GM23338 (cell line): ENCODE data around the gene IL22RA2. TPM values are rescaled to one million over a fixed set of nuclear protein-coding genes. Genes with fewer than 3 reads are reported as not detected.
A peak's percentile ranks its signal among the peaks of the same experiment; 100 is the strongest.

Source experiments
- ATAC-seq: fragments of 200-7000 bp; cut with Tn5 transposase; 3 replicates; pipeline ENCODE4 v1.9.1; 2020
- DNase-seq: peaks from one replicate; pipeline ENCODE4 v3.0.0-alpha.2; 2015; ENCODE audit warnings: low spot score
- H2AFZ ChIP-seq: fragments of 200-600 bp; sonication (generic); 2 replicates; pipeline ENCODE4 v1.8.0; 2016; ENCODE audit warnings: antibody characterized with exemption, mild to moderate bottlenecking, moderate library complexity
- H3F3A ChIP-seq: fragments of 200-600 bp; sonication (generic); replicated peaks from 2 replicates; pipeline ENCODE4 v1.8.0; 2017; ENCODE audit warnings: antibody characterized with exemption, mixed run types, low read depth
- H3K27ac ChIP-seq: fragments of 200-600 bp; sonication (generic); 2 replicates; pipeline ENCODE4 v1.6.1; 2016; ENCODE audit warnings: low read depth
- H3K27me3 ChIP-seq: fragments of 200-600 bp; sonication (generic); 2 replicates; pipeline ENCODE4 v1.8.0; 2016; ENCODE audit warnings: mild to moderate bottlenecking, mixed run types, moderate library complexity; ENCODE audit not compliant: insufficient read depth
- H3K36me3 ChIP-seq: fragments of 200-600 bp; sonication (generic); 2 replicates; pipeline ENCODE4 v1.8.0; 2016; ENCODE audit warnings: mild to moderate bottlenecking; ENCODE audit not compliant: insufficient read depth
- H3K4me1 ChIP-seq: fragments of 200-600 bp; sonication (generic); 2 replicates; pipeline ENCODE4 v1.8.0; 2016; ENCODE audit warnings: mild to moderate bottlenecking, moderate library complexity; ENCODE audit not compliant: insufficient read depth
- H3K4me2 ChIP-seq: fragments of 200-600 bp; sonication (generic); 2 replicates; pipeline ENCODE4 v1.7.1; 2017; ENCODE audit warnings: mixed run types
- H3K4me3 ChIP-seq: fragments of 200-600 bp; sonication (generic); 2 replicates; pipeline ENCODE4 v1.6.1; 2016; ENCODE audit warnings: mixed run types
- H3K79me2 ChIP-seq: fragments of 200-600 bp; sonication (generic); replicated peaks from 2 replicates; pipeline ENCODE4 v1.8.0; 2017; ENCODE audit warnings: mild to moderate bottlenecking; ENCODE audit not compliant: insufficient read depth
- H3K9me2 ChIP-seq: fragments of 200-600 bp; sonication (generic); 2 replicates; pipeline ENCODE4 v1.8.0; 2017; ENCODE audit not compliant: insufficient read depth
- H4K20me1 ChIP-seq: fragments of 200-600 bp; sonication (generic); replicated peaks from 2 replicates; pipeline ENCODE4 v1.8.0; 2017; ENCODE audit warnings: mild to moderate bottlenecking; ENCODE audit not compliant: insufficient read depth
- H3K27ac Mint-ChIP-seq: 2 replicates; pipeline ENCODE4 v1.8.0; 2020; ENCODE audit warnings: inconsistent platforms, mild to moderate bottlenecking, moderate library complexity, mixed read lengths
- H3K27me3 Mint-ChIP-seq: 3 replicates; pipeline ENCODE4 v1.8.0; 2022; ENCODE audit warnings: low read depth, mild to moderate bottlenecking, moderate library complexity, mixed read lengths, inconsistent platforms; ENCODE audit not compliant: insufficient read depth, poor library complexity
- H3K36me3 Mint-ChIP-seq: 3 replicates; pipeline ENCODE4 v1.8.0; 2021; ENCODE audit warnings: low read depth, mild to moderate bottlenecking, inconsistent platforms, moderate library complexity, mixed read lengths
- H3K4me1 Mint-ChIP-seq: 3 replicates; pipeline ENCODE4 v1.8.0; 2020; ENCODE audit warnings: mild to moderate bottlenecking, inconsistent platforms, mixed read lengths
- H3K4me3 Mint-ChIP-seq: 3 replicates; pipeline ENCODE4 v1.8.0; 2021; ENCODE audit warnings: moderate library complexity, mild to moderate bottlenecking, inconsistent platforms, mixed read lengths
- H3K9me3 Mint-ChIP-seq: 3 replicates; pipeline ENCODE4 v1.8.0; 2020; ENCODE audit warnings: moderate library complexity, mild to moderate bottlenecking, inconsistent platforms, mixed read lengths
- CTCF ChIP-seq, 2 experiments: fragments of 200-600 bp in 1 of 2; sonication (generic) in 1 of 2; conservative IDR thresholded peaks; 2 replicates each; pipeline versions ENCODE4 v1.5.1 to v1.6.1; 2016 to 2017; ENCODE audit warnings: antibody characterized with exemption in 2 of 2, low read depth in 2 of 2, mild to moderate bottlenecking in 2 of 2, moderate library complexity in 1 of 2
- ETS1 ChIP-seq: IDR thresholded peaks from 2 replicates; pipeline ENCODE4 v1.6.1; 2016; ENCODE audit warnings: antibody characterized with exemption
- EZH2 ChIP-seq: fragments of 200-600 bp; sonication (generic); IDR thresholded peaks from one replicate; pipeline ENCODE4 v1.8.0; 2017; ENCODE audit warnings: antibody characterized with exemption, mild to moderate bottlenecking, low read depth; ENCODE audit not compliant: unreplicated experiment
- EZH2phosphoT487 ChIP-seq: fragments of 200-600 bp; sonication (generic); IDR thresholded peaks from one replicate; pipeline ENCODE4 v1.8.1; 2018; ENCODE audit warnings: antibody characterized with exemption; ENCODE audit not compliant: unreplicated experiment
- JUNB ChIP-seq: IDR thresholded peaks from one replicate; pipeline ENCODE4 v1.6.1; 2016; ENCODE audit warnings: antibody characterized with exemption; ENCODE audit not compliant: unreplicated experiment
- NANOG ChIP-seq: IDR thresholded peaks from 2 replicates; pipeline ENCODE4 v1.6.1; 2016; ENCODE audit warnings: antibody characterized with exemption, borderline replicate concordance
- POLR2AphosphoS5 ChIP-seq: IDR thresholded peaks from 2 replicates; pipeline ENCODE4 v1.6.1; 2016; ENCODE audit warnings: antibody characterized with exemption, low read depth
- REST ChIP-seq: IDR thresholded peaks from one replicate; pipeline ENCODE4 v1.6.1; 2018; ENCODE audit warnings: antibody characterized with exemption; ENCODE audit not compliant: unreplicated experiment
- STAT1 ChIP-seq: IDR thresholded peaks from one replicate; pipeline ENCODE4 v1.6.1; 2016; ENCODE audit warnings: antibody characterized with exemption; ENCODE audit not compliant: unreplicated experiment
- ZNF114 ChIP-seq: fragments of 250-450 bp; sonication (Bioruptor Pico); IDR thresholded peaks from 2 replicates; pipeline ENCODE4 v1.5.0; 2020; ENCODE audit warnings: mild to moderate bottlenecking, moderate library complexity
- ZNF331 ChIP-seq: fragments of 250-450 bp; sonication (Bioruptor Pico); IDR thresholded peaks from 2 replicates; pipeline ENCODE4 v1.5.0; 2020; ENCODE audit warnings: low read depth, mild to moderate bottlenecking, moderate library complexity
- ZNF462 ChIP-seq: fragments of 250-450 bp; sonication (Bioruptor Pico); IDR thresholded peaks from 2 replicates; pipeline ENCODE4 v1.5.0; 2020; ENCODE audit warnings: mild to moderate bottlenecking, moderate library complexity
- polyA plus RNA-seq: library from polyadenylated mRNA; unstranded; fragments of >200 nt; fragmentation: Nextera tagmentation; extraction: Ambion mirVana; gene quantifications from 2 replicates; pipeline ENCODE4 v1.2.1, GENCODE V29; 2016
- total RNA-seq: library from RNA; depleted of rRNA; stranded (reverse); fragments of >200 nt; shearing (Covaris generic); gene quantifications from 2 replicates; pipeline ENCODE4 v1.2.3, GENCODE V29; 2014

IL22RA2 gene
- total and polyA plus RNA-seq, 2 experiments from 2014 or later = not detected

GRCh38 chr6:137099689-137100403, 73.6 kb downstream of the IL22RA2 start:
- DNase-seq (no peak), ATAC-seq (no peak)
- no peak overlapping the region for H3K27ac ChIP-seq
- peaks cover 8% of the 10 kb centered on the region; the same call in 2 of the 3 replicates for H3K4me1 Mint-ChIP-seq
- no peaks in the 10 kb centered on the region for H4K20me1 ChIP-seq
- peaks cover 8% of the 10 kb centered on the region; the same call in 1 of the 2 replicates for H3K9me2 ChIP-seq
- no peaks in the 10 kb centered on the region for H3F3A ChIP-seq
- H3K4me1 ChIP-seq = peaks cover 9% of the 10 kb centered on the region; the same call in 1 of the 2 replicates
- no peak overlapping the region for H3K4me2 ChIP-seq
- no peaks in the 10 kb centered on the region for H3K27me3 Mint-ChIP-seq
- peak overlapping the region; percentile 69; the same call in 1 of the 2 replicates for H2AFZ ChIP-seq
- no peaks in the 10 kb centered on the region for H3K79me2 ChIP-seq
- TF ChIP-seq ZNF114 (CRISPR knock-in tag) (no peak), REST (no peak), CTCF (conservative IDR thresholded peaks at IDR 0.05; ENCODE audit: low read depth in 2 of 2) (no peak), STAT1 (no peak), EZH2 (no peak), EZH2phosphoT487 (no peak), ZNF462 (CRISPR knock-in tag) (no peak), ETS1 (no peak), ZNF331 (no peak), JUNB (no peak), NANOG (no peak), POLR2AphosphoS5 (no peak)
- H3K36me3 ChIP-seq = no peaks in the 10 kb centered on the region
- H3K4me3 Mint-ChIP-seq = no peak overlapping the region
- H3K27ac Mint-ChIP-seq = no peak overlapping the region
- no peak overlapping the region for H3K4me3 ChIP-seq
- H3K36me3 Mint-ChIP-seq = peaks cover 8% of the 10 kb centered on the region; the same call in 2 of the 3 replicates
- peaks cover 7% of the 10 kb centered on the region for H3K9me3 Mint-ChIP-seq
- H3K27me3 ChIP-seq = no peaks in the 10 kb centered on the region
